CD4-positive, alpha-beta T cell treated with Interleukin-10 for 1 hour (primary cell): ENCODE results near the gene MBD6.
"Not testable (repeated sequence)": the region's sequence is repeated elsewhere in the genome, so short reads cannot be mapped to it uniquely, and the experiment has no call there.

Experiments
- DNase-seq: peaks from one replicate; pipeline ENCODE4 v3.0.0-alpha.2; 2020

MBD6 gene

DNA sequence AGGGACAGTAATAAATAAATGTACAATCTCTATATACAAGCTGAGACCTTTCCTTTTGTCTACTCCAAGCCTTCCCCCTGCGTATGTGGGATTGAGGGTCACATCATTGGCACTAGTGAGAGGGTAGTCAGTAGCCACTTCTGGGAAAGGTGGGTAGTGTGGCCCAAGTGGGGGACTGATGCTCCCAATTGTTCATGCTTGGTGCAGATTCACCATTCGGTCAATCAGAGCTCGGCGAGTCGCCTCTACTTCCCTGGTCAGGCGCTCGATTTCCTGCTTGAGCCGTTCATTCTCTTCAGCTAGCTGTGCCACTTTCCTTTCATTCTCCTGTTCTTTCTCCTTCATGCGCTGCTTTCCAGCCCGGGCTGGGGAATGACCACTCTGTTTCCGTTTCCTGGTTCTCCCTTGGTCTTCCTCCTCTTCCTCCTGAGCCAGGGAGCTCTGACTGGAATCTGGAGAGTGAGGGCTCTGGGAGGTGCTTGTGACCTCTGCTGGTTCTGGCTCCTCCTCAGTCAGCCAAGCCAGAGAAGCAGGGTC, 5.9 kb upstream of the MBD6 start:
- no peak for DNase-seq

DNA sequence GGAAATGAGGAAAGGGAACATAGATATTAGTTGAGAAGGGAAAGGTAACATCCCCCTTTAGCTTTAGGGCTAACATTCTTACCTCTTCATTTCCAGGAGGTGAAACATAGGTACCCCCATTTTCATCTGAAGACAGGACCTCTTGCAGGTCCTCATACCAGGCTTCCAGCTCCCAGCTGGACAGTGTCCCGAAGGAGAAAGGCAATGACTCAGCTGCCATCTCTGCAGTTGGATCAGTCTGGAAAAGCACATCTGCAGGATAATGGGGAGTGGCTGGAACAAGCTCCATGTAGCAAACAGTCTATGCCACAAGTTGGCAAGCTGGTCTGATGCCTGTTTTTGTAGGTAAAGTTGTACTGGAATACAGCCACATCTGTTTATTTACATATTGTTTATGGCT, 5.4 kb upstream of the MBD6 start:
- no peak for DNase-seq

DNA sequence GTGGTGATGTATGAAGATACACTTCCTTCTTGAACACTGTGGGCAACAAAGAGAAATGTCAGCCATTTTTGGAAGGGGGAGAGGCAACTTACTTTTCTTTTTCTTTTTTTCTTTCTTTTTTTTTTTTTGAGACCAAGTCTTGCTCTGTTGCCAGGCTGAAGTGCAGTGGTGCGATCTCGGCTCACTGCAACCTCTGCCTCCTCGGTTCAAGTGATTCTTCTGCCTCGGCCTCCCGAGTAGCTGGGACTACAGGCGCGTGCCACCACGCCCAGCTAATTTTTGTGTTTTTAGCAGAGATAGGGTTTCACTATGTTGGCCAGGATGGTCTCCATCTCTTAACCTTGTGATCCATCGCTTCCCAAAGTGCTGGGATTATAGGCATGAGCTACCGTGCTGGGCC, 4.9 kb upstream of the MBD6 start:
- DNase-seq = not testable (repeated sequence)

DNA sequence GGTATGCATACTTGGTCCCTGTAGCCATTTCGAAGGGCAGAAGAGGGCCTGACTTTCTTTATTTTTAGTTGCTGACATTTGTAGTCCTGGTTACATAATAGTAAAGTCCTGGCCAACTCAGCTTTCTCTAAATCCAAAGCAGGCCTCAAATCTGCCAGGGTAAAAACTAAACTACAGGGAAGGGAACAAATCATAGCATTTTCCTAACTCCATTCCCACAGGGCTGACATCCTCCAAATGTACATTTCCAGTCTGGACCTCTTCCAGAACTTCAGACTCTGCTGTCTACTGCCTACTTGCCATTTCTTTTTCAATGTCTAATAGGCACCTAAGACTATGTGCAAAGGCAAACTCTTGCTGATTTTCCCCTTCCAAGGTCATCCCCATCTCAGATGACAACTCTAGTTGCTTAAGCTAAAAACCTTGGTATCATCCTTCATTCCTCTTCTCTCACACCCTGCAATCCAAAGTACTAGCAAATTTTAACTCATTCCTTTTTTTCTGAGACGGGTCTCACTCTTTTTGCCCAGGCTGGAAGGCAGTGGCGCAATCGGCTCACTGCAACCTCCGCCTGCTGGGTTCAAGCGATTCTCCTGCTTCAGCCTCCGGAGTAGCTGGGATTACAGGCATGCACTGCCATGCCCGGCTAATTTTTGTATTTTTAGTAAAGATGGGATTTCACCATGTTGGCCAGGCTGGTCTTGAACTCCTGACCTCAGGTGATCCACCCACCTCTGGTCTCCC, 4.3 kb upstream of the MBD6 start:
- DNase-seq = no peak

DNA sequence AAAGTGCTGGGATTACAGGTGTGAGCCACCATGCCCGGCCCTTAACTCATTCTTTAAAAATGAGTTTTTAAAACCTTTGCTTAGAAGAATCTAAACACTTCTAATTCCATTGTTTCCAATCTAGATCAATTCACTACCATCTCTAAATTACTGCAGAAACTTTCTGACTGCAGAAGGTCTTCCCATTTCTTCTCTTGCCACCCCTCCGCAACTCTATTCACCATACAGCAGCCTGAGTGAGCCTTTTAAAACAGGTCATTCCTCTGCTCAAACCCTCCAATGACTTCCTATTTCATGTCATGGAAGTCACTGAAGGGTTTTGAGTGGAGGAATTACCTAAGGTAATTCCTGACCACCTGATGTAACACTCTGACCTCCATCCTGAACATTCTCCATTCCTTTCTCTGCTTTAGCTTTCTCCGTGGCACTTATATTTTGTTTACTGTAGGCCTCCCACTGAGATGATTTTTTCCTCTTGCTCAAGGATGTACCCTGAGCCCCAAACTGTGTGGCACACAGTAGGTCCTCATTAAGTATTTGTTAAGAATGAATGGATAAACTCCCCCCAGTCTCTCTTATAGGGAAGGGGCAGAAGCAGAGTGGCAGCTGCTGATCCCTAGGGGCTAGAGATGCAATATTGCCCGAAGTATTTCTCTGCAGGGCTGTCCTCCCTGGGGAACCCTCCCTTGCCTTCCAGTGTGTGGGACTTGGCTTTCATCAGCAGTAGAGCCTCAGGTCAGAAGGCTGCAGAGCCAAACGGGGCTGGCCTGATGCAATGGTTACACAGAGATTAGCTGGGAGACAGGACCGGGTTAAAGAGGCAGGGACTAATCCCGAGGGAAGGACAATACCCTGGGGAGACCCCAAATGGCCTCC, 3.5 kb upstream of the MBD6 start:
- DNase-seq = peak; percentile 25

DNA sequence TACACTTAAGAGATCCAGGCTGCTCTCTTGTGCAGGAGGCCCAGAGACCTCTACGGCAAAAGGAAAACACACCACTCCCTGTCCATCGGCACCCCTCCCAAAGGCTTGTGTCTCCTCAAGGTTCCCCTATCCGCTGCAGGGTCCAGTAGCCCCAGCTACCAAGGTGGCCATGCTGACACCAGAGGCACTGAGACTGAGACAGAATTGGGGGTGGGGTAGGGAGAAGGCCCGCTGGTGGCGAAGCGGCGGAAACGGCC, 2.9 kb upstream of the MBD6 start:
- DNase-seq = peak; percentile 37

DNA sequence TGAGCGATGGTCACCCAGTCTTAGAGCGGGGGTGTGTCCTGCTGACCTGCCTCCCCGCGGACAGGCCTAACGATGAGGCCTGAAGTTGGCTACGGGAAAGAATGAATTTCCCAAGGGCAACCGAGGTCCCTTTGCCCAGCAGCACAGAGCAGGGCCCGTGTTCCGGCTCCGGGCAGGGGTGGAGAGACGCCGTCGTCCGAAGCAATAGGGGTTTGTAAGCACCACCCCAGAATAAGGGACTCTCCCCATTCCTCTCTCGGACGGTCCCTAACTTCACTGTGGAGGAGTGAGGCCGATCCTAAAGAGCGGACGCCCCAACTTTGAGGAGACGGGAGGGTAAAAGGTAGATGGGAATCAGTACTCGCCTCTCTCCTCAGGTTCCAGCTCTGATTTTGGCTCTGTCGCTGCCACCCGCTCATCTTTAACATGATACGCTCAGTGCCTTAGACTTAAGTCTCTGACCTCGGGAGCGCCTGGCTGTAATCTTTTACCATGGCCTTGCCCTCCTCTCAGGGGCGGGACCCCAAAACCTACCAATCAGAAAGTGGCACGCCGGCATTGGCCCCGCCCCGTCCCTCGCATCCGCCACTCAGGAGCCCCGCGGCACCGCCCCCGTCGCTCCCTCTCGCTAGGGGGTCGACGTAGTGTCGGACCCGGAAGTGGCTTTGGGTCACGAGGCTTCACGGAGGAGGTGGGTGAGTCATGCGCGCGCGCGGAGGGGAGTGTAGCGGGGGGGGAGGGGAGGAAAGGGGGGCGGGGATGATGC, 2.4 kb upstream of the MBD6 start, which contains the start of gene DDIT3:
Gene DDIT3, minus strand, starts transcription at position 462 of the 766 bp plus-strand sequence. CDS start 3,108 bp downstream, outside the sequence.
- peak; percentile 100 for DNase-seq

DNA sequence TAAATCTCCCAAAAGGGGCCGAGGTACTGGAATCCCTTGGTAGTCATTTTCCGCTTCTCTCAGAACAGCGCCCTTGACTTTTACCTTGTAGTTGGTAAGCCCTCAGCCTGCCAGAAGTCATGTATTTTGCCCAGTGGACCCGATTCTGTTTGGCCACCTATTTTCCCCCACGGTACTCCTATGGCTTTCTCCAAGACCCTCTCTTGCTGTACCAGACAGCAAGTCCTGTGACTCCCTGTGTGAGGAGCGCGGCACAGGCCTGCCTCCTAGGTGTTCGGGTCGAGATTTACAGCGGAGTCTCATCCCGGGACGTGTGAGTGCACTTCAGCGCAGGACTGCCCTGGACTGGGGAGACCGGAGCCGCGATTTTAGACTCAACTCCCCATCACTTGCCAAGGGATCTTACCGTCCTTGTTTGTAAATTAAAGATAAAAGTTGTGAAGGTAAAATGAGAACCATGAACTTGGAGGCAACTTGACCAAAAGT, 1.1 kb upstream of the MBD6 start:
- no peak for DNase-seq

DNA sequence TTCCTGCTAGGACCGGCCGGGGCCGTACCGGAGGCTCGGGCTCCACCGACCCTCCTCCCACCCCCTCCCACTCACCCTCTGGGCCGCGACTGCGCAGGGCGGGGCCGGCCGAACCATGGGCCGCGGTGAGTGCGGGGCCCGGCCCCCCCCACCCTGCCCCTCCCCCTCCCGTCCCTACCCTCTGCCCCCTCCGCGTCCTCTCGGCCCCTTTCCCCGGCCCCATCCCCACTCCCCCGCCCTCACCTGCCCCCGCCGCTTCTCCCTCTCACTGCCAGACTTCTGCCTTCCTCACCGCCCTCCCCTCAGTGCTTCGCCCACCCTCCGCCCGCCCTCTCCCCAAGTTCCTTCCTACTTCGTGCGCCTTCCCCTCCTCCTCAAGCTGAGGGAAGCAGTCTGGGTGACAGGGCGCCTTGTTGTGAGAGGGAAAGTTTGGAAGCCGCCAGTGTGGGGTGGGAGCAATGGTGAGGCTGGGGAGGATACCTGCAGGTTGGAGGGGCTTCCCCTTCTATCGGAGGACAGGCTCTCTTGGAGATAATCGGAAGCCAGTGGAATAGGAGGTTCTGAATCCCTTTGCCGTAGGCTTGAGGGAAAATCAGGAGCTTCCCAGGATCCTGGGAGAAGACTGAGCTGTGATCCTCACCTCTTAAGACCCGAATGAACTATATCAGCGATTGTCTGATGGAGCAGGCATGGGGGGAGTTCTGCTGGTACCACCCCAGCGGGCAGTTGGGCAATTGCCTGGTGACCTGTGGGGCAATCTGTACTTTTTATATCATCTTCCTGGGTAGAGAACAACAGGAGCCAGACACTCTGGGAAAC, 472 bp downstream of the MBD6 start:
- DNase-seq = peak; percentile 58

DNA sequence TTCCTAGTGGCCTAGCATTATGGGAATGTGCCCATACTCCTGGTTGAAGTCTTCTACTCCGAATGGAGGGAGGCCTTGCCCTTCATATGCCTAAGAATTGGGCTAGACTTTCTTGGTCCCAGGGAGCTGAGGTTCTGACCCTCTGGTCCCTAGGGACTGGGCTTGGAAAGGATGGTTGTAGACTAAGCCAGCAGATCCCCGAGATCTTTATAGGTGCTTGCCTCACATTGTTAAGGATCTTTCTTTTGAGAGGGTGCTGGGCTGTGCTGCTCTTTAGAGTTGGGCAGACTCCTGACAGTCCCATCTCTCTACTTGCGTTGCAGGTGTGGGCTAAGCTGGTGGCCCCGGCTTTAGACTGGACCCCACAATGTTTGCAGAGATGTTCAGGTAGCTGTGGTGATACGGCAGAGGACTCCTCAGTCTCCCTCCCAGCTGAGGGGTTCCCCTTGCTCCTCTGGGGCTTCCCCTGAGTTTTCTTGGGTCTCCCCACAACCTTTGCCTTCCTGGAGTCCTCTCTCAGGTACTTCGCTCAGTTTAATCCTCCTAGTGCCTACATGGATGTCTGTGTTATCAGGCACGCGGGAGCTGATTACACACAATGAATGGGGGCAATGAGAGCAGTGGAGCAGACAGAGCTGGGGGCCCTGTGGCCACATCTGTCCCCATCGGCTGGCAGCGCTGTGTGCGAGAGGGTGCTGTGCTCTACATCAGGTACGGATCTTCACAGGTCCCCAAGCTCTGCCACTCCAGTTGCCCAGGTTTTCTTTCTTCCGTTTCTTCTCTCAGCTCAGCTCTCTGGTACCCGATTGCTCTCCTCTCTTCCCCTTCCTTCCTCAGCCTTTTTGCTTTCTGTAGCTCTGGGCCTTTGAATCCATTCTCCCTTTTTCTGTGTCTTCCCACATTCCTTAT, 1.3 kb downstream of the MBD6 start:
- peak; percentile 39 for DNase-seq

DNA sequence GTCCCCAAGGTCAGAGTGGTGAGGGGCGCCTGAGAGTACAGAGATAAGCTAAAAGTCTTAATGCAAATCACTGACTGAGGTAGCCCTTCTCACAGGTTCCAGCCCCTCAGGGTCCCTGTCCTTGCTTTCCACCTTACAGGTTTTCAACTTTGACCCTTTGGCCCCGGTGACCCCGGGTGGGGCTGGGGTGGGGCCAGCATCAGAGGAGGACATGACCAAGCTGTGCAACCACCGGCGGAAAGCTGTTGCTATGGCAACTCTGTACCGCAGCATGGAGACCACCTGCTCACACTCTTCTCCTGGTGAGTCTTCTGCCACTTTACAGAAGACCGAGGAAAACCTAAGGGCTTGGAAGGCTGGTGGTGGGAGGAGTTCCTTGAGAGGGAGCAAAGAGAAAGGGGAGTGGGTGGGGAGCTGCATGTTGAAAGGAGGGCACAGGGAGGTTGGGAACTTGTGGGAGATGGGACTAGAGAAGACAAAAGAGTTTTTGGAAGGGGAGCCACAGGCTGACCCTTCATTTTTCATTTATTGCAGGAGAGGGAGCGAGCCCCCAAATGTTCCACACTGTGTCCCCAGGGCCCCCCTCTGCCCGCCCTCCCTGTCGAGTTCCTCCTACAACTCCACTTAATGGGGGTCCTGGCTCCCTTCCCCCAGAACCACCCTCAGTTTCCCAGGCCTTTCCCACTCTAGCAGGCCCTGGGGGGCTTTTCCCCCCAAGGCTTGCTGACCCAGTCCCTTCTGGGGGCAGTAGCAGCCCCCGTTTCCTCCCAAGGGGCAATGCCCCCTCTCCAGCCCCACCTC, 2.4 kb downstream of the MBD6 start:
- no peak for DNase-seq

DNA sequence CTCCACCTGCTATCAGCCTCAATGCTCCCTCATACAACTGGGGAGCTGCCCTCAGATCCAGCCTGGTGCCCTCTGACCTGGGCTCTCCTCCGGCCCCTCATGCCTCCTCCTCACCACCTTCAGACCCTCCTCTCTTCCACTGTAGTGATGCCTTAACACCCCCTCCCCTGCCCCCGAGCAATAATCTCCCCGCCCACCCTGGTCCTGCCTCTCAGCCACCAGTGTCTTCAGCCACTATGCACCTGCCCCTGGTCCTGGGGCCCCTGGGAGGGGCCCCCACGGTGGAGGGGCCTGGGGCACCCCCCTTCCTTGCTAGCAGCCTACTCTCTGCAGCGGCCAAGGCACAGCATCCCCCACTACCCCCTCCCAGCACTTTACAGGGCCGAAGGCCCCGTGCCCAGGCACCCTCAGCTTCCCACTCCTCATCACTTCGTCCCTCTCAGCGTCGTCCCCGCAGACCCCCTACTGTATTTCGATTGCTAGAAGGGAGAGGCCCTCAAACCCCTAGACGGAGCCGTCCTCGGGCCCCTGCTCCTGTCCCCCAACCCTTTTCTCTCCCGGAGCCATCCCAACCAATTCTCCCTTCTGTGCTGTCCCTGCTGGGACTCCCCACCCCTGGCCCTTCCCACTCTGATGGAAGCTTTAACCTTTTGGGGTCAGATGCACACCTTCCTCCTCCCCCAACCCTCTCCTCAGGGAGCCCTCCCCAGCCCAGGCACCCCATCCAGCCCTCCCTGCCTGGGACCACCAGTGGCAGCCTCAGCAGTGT, 3.2 kb downstream of the MBD6 start:
- no peak for DNase-seq

DNA sequence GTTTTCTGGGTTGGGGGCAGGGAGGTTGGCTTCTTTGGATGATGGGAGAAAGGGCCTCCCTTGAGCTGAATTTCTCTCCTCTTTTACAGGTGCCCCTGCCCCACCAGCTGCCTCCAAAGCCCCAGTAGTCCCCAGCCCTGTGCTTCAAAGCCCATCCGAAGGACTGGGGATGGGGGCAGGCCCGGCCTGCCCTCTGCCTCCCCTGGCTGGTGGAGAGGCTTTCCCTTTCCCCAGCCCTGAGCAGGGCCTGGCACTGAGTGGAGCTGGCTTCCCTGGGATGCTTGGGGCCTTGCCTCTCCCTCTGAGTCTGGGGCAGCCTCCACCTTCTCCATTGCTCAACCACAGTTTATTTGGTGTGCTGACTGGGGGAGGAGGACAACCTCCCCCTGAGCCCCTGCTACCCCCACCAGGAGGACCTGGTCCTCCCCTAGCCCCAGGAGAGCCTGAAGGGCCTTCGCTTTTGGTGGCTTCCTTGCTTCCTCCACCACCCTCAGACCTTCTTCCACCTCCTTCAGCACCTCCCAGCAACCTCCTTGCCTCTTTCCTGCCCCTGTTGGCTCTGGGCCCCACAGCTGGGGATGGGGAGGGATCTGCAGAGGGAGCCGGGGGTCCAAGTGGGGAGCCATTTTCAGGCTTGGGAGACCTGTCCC, 4.0 kb downstream of the MBD6 start:
- DNase-seq = no peak

DNA sequence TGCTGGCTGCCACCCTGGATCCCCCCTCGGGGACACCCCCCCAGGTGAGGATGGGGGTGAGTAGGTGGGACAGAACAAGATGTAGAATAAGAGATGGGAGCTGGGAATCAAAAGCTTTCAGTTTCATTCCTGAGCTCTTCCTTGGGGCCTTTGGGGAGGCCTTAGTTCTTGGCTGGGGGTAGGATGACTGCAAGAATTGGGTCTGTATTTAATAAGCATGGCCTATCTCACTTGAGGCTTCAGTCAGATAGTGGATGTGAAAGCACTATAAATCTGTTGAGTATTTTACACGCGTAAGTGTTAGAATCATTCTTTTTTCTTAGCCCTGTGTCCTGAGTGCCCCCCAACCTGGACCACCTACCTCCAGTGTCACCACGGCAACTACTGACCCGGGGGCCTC, 4.6 kb downstream of the MBD6 start:
- DNase-seq = no peak

DNA sequence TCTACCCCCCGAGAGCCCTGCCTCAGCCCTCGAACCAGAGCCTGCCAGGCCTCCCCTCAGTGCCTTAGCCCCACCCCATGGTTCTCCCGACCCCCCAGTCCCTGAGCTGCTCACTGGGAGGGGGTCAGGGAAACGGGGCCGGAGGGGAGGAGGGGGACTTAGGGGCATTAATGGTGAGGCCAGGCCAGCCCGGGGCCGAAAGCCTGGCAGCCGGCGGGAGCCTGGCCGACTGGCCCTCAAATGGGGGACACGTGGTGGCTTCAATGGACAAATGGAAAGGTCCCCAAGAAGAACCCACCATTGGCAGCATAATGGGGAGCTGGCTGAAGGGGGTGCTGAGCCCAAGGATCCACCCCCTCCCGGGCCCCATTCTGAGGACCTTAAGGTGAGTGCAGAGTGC, 5.6 kb downstream of the MBD6 start:
- no peak for DNase-seq

DNA sequence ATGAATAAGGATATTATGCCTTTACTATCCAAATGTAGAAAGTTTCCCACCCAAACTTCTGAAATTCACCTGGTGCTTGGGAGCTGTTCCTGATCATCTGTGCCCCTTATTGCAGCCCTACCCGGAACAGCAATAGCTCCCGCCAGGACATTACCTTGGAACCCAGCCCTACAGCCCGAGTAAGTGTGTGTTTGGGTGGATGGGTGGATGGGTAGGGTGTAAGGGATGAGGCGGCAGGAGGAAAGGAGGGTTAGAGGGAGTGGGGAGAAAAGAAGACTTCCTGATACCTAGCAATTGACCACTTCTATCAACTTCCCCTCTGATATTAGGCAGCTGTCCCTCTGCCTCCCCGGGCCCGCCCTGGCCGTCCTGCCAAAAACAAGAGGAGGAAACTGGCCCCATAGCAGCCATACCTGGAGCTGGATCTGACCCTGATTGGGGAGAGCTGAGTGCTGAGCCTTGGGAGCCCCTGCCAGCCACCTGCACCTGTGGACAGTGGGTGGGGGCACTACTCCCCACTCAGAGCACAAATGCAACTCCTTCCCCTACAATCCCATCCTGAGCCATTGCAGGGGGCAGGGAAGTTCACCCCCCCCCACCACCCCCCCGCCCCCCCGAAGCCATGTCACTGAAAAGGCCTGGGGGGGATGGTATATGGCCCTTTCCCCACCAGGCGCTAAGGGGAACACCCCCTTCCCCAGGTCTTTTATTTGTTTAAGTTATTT, 6.4 kb downstream of the MBD6 start:
- DNase-seq = no peak

DNA sequence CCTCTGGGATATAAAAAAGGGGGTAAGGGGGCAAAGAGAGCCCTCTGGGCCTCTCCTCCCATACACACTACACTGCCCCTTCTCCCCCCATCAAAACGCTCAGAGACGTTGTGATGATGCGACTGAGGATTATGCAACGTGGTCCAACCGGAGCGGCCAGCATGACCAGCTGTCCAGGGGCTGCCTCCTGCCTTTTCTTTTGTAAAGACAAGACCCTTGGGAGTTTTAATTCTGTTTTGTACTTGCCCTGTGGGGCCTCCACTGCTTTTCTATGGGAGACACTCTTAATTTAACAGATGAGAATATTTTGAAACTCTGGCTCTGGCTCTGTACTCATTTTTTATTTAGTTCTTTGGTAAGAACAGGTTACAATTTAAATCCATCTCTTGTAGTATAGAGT, 7.2 kb downstream of the MBD6 start:
- no peak for DNase-seq
